Muscle layer of colon (tissue), 2 donors: ENCODE measurements around the gene UBE2L3.
A peak's percentile ranks its signal among the peaks of the same experiment; 100 is the strongest.
"Not testable (repeated sequence)": the region's sequence is repeated elsewhere in the genome, so short reads cannot be mapped to it uniquely, and the experiment has no call there.

Source experiments
- H3K27ac ChIP-seq: one replicate; pipeline ENCODE4 v1.7.0; 2013; ENCODE audit warnings: low read depth, mild to moderate bottlenecking, low read length, moderate library complexity
- H3K27me3 ChIP-seq, 2 donors: one replicate each; pipeline ENCODE4 v1.7.0; 2013; ENCODE audit warnings: low read length in 2 of 2, mild to moderate bottlenecking in 2 of 2; ENCODE audit not compliant: insufficient read depth in 2 of 2, control insufficient read depth in 1 of 2
- H3K36me3 ChIP-seq: one replicate; pipeline ENCODE4 v1.7.0; 2013; ENCODE audit warnings: mild to moderate bottlenecking, low read length; ENCODE audit not compliant: insufficient read depth
- H3K4me1 ChIP-seq: one replicate; pipeline ENCODE4 v1.7.0; 2013; ENCODE audit warnings: mild to moderate bottlenecking, low read length; ENCODE audit not compliant: insufficient read depth
- H3K4me3 ChIP-seq, 2 donors: one replicate each; pipeline ENCODE4 v1.7.0; 2013; ENCODE audit warnings: low read length in 2 of 2, low read depth in 1 of 2, mild to moderate bottlenecking in 1 of 2, moderate library complexity in 1 of 2
- H3K9ac ChIP-seq: one replicate; pipeline ENCODE4 v1.7.0; 2013; ENCODE audit warnings: low read length
- H3K9me3 ChIP-seq: one replicate; pipeline ENCODE4 v1.7.0; 2013; ENCODE audit warnings: mild to moderate bottlenecking, low read length
- donor health status: abdominal sarcoma.
- donor health status: Adenocarcinoma of cecum.

The UBE2L3 gene

DNA sequence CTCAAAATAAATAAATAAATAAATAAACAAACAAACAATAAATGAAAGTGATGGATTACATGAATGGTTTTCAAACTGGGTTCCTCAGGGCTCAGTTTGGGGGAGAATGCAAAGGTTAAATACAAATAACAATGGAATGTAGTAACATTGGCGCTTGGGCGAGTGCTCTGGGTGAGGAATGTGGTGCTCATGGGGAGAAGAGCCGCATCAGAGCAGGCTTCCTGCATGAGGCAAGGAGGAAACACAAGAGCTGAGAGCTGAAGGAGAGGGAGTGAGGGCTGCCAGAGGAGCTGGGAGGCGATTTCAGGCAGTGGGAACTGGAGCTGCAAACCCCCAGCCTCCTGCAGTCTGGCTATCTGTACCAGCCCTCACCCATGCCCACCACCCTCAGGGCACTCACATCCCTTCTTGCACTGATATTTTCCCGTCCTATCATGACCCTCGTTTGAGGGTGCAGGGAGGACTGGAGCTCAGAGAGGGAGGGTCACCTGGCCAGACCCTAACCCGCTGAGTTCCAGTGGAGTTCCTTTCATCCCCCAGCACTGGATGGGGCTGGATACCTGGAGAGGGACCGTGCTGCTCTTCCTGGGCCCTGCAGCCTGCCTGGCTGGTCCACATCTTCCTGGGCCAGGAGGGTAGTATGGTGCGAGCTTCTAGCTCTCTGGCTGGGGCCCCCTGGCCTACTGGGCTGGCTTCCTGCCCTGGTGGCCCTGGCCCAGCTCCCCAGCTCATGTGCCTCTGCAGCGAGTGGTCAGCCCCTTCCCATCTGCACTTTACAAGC lies 8.0 kb upstream of the UBE2L3 start:
- H3K4me1 ChIP-seq, H3K27ac ChIP-seq, H3K9ac ChIP-seq, H3K36me3 ChIP-seq, H3K27me3 ChIP-seq, H3K4me3 ChIP-seq, H3K9me3 ChIP-seq: not testable (repeated sequence)

GRCh38 chr22:21560657-21561056 lies 6.9 kb upstream of the UBE2L3 start:
- H3K4me1 ChIP-seq: not testable (repeated sequence)

GRCh38 chr22:21563912-21564311 lies 3.6 kb upstream of the UBE2L3 start:
- no peaks in the 10 kb centered on the region for H3K9me3 ChIP-seq
- no peak overlapping the region for H3K4me3 ChIP-seq
- no peak overlapping the region for H3K27ac ChIP-seq
- H3K4me1 ChIP-seq: peaks cover 7% of the 10 kb centered on the region
- no peaks in the 10 kb centered on the region for H3K36me3 ChIP-seq
- H3K27me3 ChIP-seq: no peaks in the 10 kb centered on the region
- no peak overlapping the region for H3K9ac ChIP-seq

More at GRCh38 chr22:21560657-21561056, 6.9 kb upstream of the UBE2L3 start:
- H3K4me3 ChIP-seq, H3K27me3 ChIP-seq, H3K36me3 ChIP-seq, H3K27ac ChIP-seq, H3K9ac ChIP-seq, H3K9me3 ChIP-seq: not testable (repeated sequence)

GRCh38 chr22:21564411-21564810 lies 3.1 kb upstream of the UBE2L3 start:
- no peaks in the 10 kb centered on the region for H3K27me3 ChIP-seq
- peaks cover 12% of the 10 kb centered on the region for H3K4me1 ChIP-seq
- H3K4me3 ChIP-seq: no peak overlapping the region
- no peaks in the 10 kb centered on the region for H3K9me3 ChIP-seq
- H3K36me3 ChIP-seq: no peaks in the 10 kb centered on the region
- H3K9ac ChIP-seq: no peak overlapping the region
- H3K27ac ChIP-seq: no peak overlapping the region

- Histone ChIP-seq H3K4me3 (peak overlapping the region; percentile 89 to 94), H3K36me3 (peaks cover 5% of the 10 kb centered on the region), H3K9ac (peak overlapping the region; percentile 89), H3K4me1 (peaks cover 34% of the 10 kb centered on the region), H3K9me3 (no peaks in the 10 kb centered on the region), H3K27me3 (no peaks in the 10 kb centered on the region), H3K27ac (peak overlapping the region; percentile 91)
Observed at GRCh38 chr22:21568347-21569075, 997 bp downstream of the UBE2L3 start.

DNA sequence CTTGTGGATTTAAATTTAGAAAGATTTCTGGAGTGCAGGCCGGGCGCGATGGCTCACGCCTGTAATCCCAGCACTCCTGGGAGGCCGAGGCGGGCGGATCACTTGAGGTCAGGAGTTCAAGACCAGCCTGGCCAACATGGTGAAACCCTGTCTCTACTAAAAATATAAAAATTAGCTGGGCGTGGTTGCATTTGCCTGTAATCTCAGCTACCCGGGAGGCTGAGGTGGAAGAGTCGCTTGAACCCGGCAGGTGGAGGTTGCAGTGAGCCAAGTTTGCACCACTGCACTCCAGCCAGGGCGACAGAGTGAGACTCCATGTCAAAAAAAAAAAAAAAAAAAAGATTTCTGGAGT lies 1.5 kb downstream of the UBE2L3 start:
- Histone ChIP-seq H3K4me1 (peaks cover 39% of the 10 kb centered on the region), H3K9ac (peak overlapping the region; percentile 89), H3K4me3 (peak overlapping the region; percentile 89 to 94)
- not testable (repeated sequence) for H3K36me3 ChIP-seq, H3K9me3 ChIP-seq, H3K27ac ChIP-seq, H3K27me3 ChIP-seq

DNA sequence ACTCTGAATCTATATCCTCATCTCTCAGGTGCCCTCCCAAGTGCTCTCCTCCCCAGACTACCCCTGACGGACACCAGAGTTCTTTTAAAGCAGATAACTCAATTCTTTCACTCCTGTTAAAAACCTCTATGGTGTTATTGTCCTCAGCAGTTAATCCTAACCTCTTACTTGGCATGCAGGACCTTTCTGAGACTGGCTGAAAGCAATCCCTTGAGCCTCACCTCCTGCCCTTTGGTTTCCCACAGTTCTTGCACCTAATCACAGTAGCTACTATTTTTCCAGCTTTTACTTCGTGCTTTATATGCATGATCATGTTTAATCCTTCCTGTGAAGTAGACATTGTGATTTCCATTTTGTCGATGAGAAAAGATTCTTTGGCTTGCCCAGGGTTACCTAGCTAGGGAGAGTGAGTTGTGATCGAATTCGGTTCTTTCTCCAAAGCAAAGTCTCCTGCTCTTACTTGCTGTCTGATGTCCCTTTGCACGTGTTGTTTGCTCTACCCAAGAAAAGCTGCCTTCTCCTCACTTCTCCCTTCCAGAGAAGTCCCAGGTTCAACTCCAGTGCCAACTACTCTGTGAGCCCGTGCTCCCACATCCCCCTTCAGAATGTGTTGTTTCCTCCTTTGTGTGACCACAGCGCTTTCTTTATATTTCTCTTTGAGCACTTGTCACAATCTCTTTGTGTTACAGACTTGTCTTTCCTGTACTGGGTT lies 2.1 kb downstream of the UBE2L3 start:
- Histone ChIP-seq H3K4me3 (no peak overlapping the region), H3K27ac (no peak overlapping the region), H3K9ac (no peak overlapping the region)

DNA sequence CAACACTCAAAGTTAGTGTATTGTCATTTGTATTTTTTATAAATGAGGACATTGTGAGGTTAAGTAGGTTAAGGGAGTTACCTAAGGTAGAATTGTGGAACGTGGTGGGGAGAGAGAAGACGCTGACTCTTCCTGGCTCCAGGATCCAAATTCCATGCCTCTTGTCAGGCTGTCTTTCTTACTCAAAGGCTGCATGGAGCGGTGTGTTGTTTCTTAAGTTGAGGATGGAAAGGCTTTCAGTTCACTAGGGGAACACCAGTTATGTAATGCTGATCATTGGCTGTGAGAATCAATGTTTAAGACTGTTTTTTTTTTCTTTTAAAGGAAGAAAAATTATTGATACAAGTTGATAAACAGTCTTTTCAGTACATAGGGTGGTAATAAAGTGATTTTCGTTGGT lies 2.9 kb downstream of the UBE2L3 start:
- Histone ChIP-seq H3K36me3 (peaks cover 5% of the 10 kb centered on the region), H3K4me1 (peaks cover 44% of the 10 kb centered on the region), H3K27me3 (no peaks in the 10 kb centered on the region), H3K9ac (no peak overlapping the region), H3K9me3 (no peaks in the 10 kb centered on the region), H3K4me3 (no peak overlapping the region), H3K27ac (no peak overlapping the region)

More for the DNA sequence above, 2.1 kb downstream of the UBE2L3 start:
- peaks cover 44% of the 10 kb centered on the region for H3K4me1 ChIP-seq
- H3K27me3 ChIP-seq: no peaks in the 10 kb centered on the region
- no peaks in the 10 kb centered on the region for H3K9me3 ChIP-seq
- peaks cover 5% of the 10 kb centered on the region for H3K36me3 ChIP-seq

GRCh38 chr22:21571679-21572078 lies 4.2 kb downstream of the UBE2L3 start:
- Histone ChIP-seq H3K9me3 (no peaks in the 10 kb centered on the region), H3K4me1 (peaks cover 44% of the 10 kb centered on the region), H3K9ac (no peak overlapping the region), H3K27me3 (no peaks in the 10 kb centered on the region), H3K27ac (no peak overlapping the region), H3K4me3 (no peak overlapping the region), H3K36me3 (peaks cover 5% of the 10 kb centered on the region)

GRCh38 chr22:21573293-21573734 lies 5.8 kb downstream of the UBE2L3 start:
- no peak overlapping the region for H3K4me3 ChIP-seq
- H3K9ac ChIP-seq: no peak overlapping the region
- H3K27ac ChIP-seq: no peak overlapping the region
- H3K4me1 ChIP-seq: peaks cover 51% of the 10 kb centered on the region
- no peaks in the 10 kb centered on the region for H3K9me3 ChIP-seq
- peaks cover 5% of the 10 kb centered on the region for H3K36me3 ChIP-seq
- no peaks in the 10 kb centered on the region for H3K27me3 ChIP-seq

DNA sequence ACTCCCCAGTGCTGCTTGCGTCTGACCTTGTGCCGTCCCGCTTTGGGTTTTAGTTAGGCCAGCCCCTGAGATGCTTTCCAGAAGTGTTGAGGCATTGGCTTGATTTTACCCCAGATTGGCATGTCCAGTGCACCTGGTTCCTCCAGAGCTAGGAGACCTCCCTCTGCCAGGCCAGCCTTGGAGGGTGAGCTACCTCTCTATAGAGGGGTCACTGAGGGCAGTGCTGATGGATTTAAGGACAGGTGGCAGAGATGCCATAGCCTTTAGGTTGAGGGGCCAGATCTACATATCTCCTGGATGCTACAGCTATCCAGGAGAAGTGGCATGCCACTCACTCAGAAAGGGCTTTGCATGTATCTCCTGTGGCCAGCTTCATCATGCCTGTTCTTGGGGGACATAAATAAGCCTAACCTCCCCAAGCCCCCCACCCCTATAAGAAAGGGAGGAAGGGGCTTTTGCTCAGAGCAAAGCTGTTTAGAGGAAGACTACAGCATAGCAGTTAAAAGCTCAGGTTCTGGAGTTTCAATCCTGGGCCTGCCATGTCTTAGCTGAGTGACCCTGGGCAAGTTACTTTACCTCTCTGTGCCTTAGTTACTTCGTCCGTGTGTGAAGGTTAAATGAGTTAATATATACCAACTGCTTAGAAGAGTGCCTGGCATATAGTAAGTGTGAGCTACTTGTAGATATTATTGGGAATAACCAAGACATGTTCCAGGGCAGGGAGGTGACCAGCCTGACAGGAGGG lies 6.4 kb downstream of the UBE2L3 start:
- H3K9ac ChIP-seq: no peak overlapping the region
- H3K27ac ChIP-seq: no peak overlapping the region
- H3K4me1 ChIP-seq: peaks cover 45% of the 10 kb centered on the region

More for the DNA sequence above, 6.4 kb downstream of the UBE2L3 start:
- peaks cover 5% of the 10 kb centered on the region for H3K36me3 ChIP-seq
- H3K4me3 ChIP-seq: no peak overlapping the region
- no peaks in the 10 kb centered on the region for H3K9me3 ChIP-seq
- H3K27me3 ChIP-seq: no peaks in the 10 kb centered on the region
